Sigmoid colon (tissue), 7 donors: ENCODE results near the gene MRPL24. TPM values are rescaled to one million over a fixed set of nuclear protein-coding genes. Genes with fewer than 3 reads are reported as not detected.

Source experiments
- DNase-seq: peaks from one replicate; pipeline ENCODE4 v3.0.0-alpha.2; 2019
- H3K27ac ChIP-seq, 4 donors: fragments of 200-600 bp; sonication (generic); one replicate each; pipeline ENCODE4 v1.5.1; 2016 to 2019; ENCODE audit warnings: mild to moderate bottlenecking in 1 of 4
- H3K27me3 ChIP-seq, 3 donors: fragments of 200-600 bp; sonication (generic); one replicate each; pipeline ENCODE4 v1.5.1; 2019; ENCODE audit warnings: mild to moderate bottlenecking in 1 of 3
- H3K36me3 ChIP-seq, 4 donors: fragments of 200-600 bp; sonication (generic); one replicate each; pipeline ENCODE4 v1.5.1; 2016 to 2019
- H3K4me1 ChIP-seq, 4 donors: fragments of 200-600 bp; sonication (generic); one replicate each; pipeline ENCODE4 v1.5.1; 2017 to 2019
- H3K4me3 ChIP-seq, 4 donors: fragments of 200-600 bp; sonication (generic); one replicate each; pipeline ENCODE4 v1.5.1; 2017 to 2019; ENCODE audit warnings: mild to moderate bottlenecking in 2 of 4, moderate library complexity in 1 of 4
- H3K9me3 ChIP-seq, 4 donors: fragments of 200-600 bp in 3 of 4; sonication (generic) in 3 of 4; one replicate each; pipeline versions ENCODE4 v1.5.1 to v1.6.1; 2013 to 2019
- CTCF ChIP-seq, 4 experiments: fragments of 450-650 bp in 3 of 4; fragments of 200-600 bp in 1 of 4; IDR thresholded peaks; one replicate each; pipeline ENCODE4 v1.5.1; 2016 to 2019; ENCODE audit warnings: antibody characterized with exemption in 4 of 4, mild to moderate bottlenecking in 3 of 4, moderate library complexity in 2 of 4
- EP300 ChIP-seq, 4 donors: sonication (generic); formaldehyde crosslinking; IDR thresholded peaks; one replicate each; pipeline ENCODE4 v1.6.1; 2017; ENCODE audit warnings: antibody characterized with exemption in 4 of 4
- POLR2A ChIP-seq, 2 donors: fragments of 450-650 bp; IDR thresholded peaks; one replicate each; pipeline ENCODE4 v1.6.1; 2016; ENCODE audit warnings: antibody characterized with exemption in 2 of 2, mild to moderate bottlenecking in 2 of 2, moderate library complexity in 2 of 2
- POLR2AphosphoS5 ChIP-seq, 4 donors: sonication (generic); formaldehyde crosslinking; IDR thresholded peaks; one replicate each; pipeline ENCODE4 v1.6.1; 2017; ENCODE audit warnings: antibody characterized with exemption in 4 of 4
- WGBS, 2 donors: extraction: QIAGEN DNeasy Blood & Tissue Kit; methylation state at CpG; one replicate each; pipeline ENCODE4 v1.1.7; 2013; 5-methylcytosine and 5-hydroxymethylcytosine counted together
- intact Hi-C: fragments of 100-400 bp; cut with DNase I; formaldehyde crosslinking; loops from one replicate; pipeline ENCODE4 v1.15.1; 2023
- polyA plus RNA-seq, 3 donors: library from polyadenylated mRNA; stranded (reverse); fragments of 200-250 nt; gene quantifications; one replicate each; pipeline ENCODE4 v1.2.3, GENCODE V29; 2013
- total RNA-seq, 4 donors: library from RNA; depleted of rRNA; stranded (reverse); fragments of >200 nt; gene quantifications; one replicate each; pipeline ENCODE4 v1.1.0, GENCODE V29; 2016
- donor health status: healthy with polysubstance abuse.
- donor health status: Bipolar disorder and iron deficiency.
- donor health status: healthy.

The MRPL24 gene
- total and polyA plus RNA-seq, 7 donors: 53.0 to 81.1 (median 68.5) TPM

- H3K27me3 ChIP-seq: peaks cover 4 to 36% (median 18%) of the 10 kb centered on the region in 3 donors
- no peak for DNase-seq
- peaks cover 0 to 25% (median 12%) of the 10 kb centered on the region in 4 donors for H3K4me1 ChIP-seq
- no peak overlapping the region for H3K4me3 ChIP-seq
- intact Hi-C loops: no loop called here
- H3K36me3 ChIP-seq: no peaks in the 10 kb centered on the region
- TF ChIP-seq CTCF (IDR thresholded peaks at IDR 0.05) (no peak), POLR2AphosphoS5 (IDR thresholded peaks at IDR 0.05) (no peak), POLR2A (IDR thresholded peaks at IDR 0.05) (no peak), EP300 (IDR thresholded peaks at IDR 0.05) (no peak)
- no peak overlapping the region for H3K27ac ChIP-seq
- H3K9me3 ChIP-seq: no peaks in the 10 kb centered on the region
- WGBS, 2 donors: 36 to 73% methylated on average over 12 of the region's 12 CpGs
These were observed 46.8 kb downstream of the MRPL24 start for GRCh38 chr1:156693848-156694689.

GRCh38 chr1:156692925-156693847 lies 47.7 kb downstream of the MRPL24 start:
- peaks cover 0 to 26% (median 13%) of the 10 kb centered on the region in 4 donors for H3K4me1 ChIP-seq
- H3K27me3 ChIP-seq: peaks cover 4 to 36% (median 18%) of the 10 kb centered on the region in 3 donors
- H3K9me3 ChIP-seq: no peaks in the 10 kb centered on the region
- DNase-seq: no peak
- H3K36me3 ChIP-seq: no peaks in the 10 kb centered on the region
- 42 to 44% methylated on average over 16 of the region's 16 CpGs for WGBS, 2 donors
- no peak for TF ChIP-seq POLR2A (IDR thresholded peaks at IDR 0.05)
- TF ChIP-seq EP300 (IDR thresholded peaks at IDR 0.05): no peak
- no peak for TF ChIP-seq CTCF (IDR thresholded peaks at IDR 0.05)
- no peak for TF ChIP-seq POLR2AphosphoS5 (IDR thresholded peaks at IDR 0.05)
- no peak overlapping the region for H3K4me3 ChIP-seq
- intact Hi-C loops: no loop called here
- H3K27ac ChIP-seq: no peak overlapping the region

- no peaks in the 10 kb centered on the region for H3K9me3 ChIP-seq
- H3K27ac ChIP-seq: no peak overlapping the region
- TF ChIP-seq CTCF (IDR thresholded peaks at IDR 0.05) (no peak), EP300 (IDR thresholded peaks at IDR 0.05) (no peak), POLR2A (IDR thresholded peaks at IDR 0.05) (no peak), POLR2AphosphoS5 (IDR thresholded peaks at IDR 0.05) (no peak)
- H3K4me1 ChIP-seq: peaks cover 0 to 26% (median 13%) of the 10 kb centered on the region in 4 donors
- no peak for DNase-seq
- no peak overlapping the region for H3K4me3 ChIP-seq
- 13 to 14% methylated on average over 13 of the region's 13 CpGs for WGBS, 2 donors
- intact Hi-C loops: no loop called here
- H3K36me3 ChIP-seq: no peaks in the 10 kb centered on the region
- H3K27me3 ChIP-seq: peaks cover 4 to 36% (median 18%) of the 10 kb centered on the region in 3 donors
These were observed 48.4 kb downstream of the MRPL24 start for GRCh38 chr1:156692441-156692924.

- no peak overlapping the region for H3K4me3 ChIP-seq
- TF ChIP-seq POLR2AphosphoS5 (IDR thresholded peaks at IDR 0.05) (no peak), POLR2A (IDR thresholded peaks at IDR 0.05) (no peak), EP300 (IDR thresholded peaks at IDR 0.05) (no peak), CTCF (IDR thresholded peaks at IDR 0.05) (no peak)
- peaks cover 4 to 38% (median 18%) of the 10 kb centered on the region in 3 donors for H3K27me3 ChIP-seq
- no peak for DNase-seq
- no peaks in the 10 kb centered on the region for H3K36me3 ChIP-seq
- H3K27ac ChIP-seq: no peak overlapping the region
- intact Hi-C loops: no loop called here
- WGBS, 2 donors: 36 to 39% methylated on average over 20 of the region's 20 CpGs
- H3K9me3 ChIP-seq: no peaks in the 10 kb centered on the region
- peaks cover 0 to 26% (median 13%) of the 10 kb centered on the region in 4 donors for H3K4me1 ChIP-seq
These were observed 49.0 kb downstream of the MRPL24 start for GRCh38 chr1:156691665-156692440.
